Skeletal muscle tissue (tissue), 4 donors: ENCODE measurements around the gene CTNND2. TPM values are rescaled to one million over a fixed set of nuclear protein-coding genes. Genes with fewer than 3 reads are reported as not detected.
"Not testable (repeated sequence)": the region's sequence is repeated elsewhere in the genome, so short reads cannot be mapped to it uniquely, and the experiment has no call there.

Source experiments
- H3K27ac ChIP-seq: one replicate; pipeline ENCODE4 v1.7.0; 2013; ENCODE audit warnings: mild to moderate bottlenecking, low read depth, low read length, inconsistent platforms
- H3K27me3 ChIP-seq, 3 donors: one replicate each; pipeline ENCODE4 v1.7.0; 2013; ENCODE audit warnings: low read length in 3 of 3; ENCODE audit not compliant: control insufficient read depth in 3 of 3, insufficient read depth in 3 of 3
- H3K36me3 ChIP-seq, 3 donors: one replicate each; pipeline ENCODE4 v1.7.0; 2013; ENCODE audit warnings: low read length in 3 of 3; ENCODE audit not compliant: control insufficient read depth in 3 of 3, insufficient read depth in 3 of 3
- H3K4me1 ChIP-seq, 3 donors: one replicate each; pipeline ENCODE4 v1.7.0; 2013; ENCODE audit warnings: low read length in 3 of 3, mild to moderate bottlenecking in 3 of 3; ENCODE audit not compliant: control insufficient read depth in 3 of 3, insufficient read depth in 3 of 3
- H3K4me3 ChIP-seq, 3 donors: one replicate each; pipeline ENCODE4 v1.7.0; 2013; ENCODE audit warnings: low read length in 3 of 3
- H3K9ac ChIP-seq, 3 donors: one replicate each; pipeline ENCODE4 v1.7.0; 2013; ENCODE audit warnings: low read length in 3 of 3, mild to moderate bottlenecking in 3 of 3, moderate library complexity in 2 of 3, low read depth in 1 of 3
- H3K9me3 ChIP-seq, 3 donors: one replicate each; pipeline ENCODE4 v1.7.0; 2013; ENCODE audit warnings: low read length in 3 of 3; ENCODE audit not compliant: control insufficient read depth in 3 of 3
- total RNA-seq: library from RNA; depleted of rRNA; stranded (reverse); fragments of >200 nt; gene quantifications from one replicate; pipeline ENCODE4 v1.2.3, GENCODE V29; 2014
- donor health status: Osteomylitis.

CTNND2 gene
- total RNA-seq, 1 donor from 2014 or later, result 0.52 TPM

DNA sequence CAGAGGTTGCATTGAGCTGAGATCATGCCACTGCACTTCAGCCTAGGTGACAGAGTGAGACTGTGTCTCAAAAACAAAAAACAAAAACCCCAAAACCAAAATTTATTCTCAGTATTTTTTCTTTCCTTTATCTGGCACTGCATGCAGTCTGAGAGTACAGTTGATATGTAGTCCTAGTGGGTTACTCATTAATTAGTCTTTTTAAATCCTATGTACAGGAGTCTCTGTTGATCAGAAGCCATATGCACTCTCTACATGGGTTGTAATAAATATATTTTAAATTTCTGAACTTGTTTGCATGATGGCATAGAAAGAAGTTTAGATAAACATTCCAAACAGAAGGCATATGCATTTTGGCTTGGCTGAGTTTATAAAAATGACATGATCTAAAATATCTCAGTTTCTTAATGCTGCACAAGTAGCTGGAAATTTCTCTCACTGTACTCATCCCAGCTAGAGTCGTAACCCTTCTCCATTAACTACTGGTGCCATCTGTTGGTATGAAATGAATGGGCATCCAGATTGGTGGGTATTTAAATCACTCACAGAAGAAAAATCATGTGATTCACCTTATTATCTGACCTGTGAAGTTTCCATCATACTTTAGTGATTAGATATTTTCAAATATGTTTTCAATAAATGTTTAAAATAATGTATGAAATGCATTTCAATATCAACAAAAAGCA is 284.8 kb downstream of the CTNND2 start:
- H3K4me1 ChIP-seq, result peaks cover 0 to 3% (median 0%) of the 10 kb centered on the region in 3 donors
- H3K27me3 ChIP-seq, result no peaks in the 10 kb centered on the region
- no peaks in the 10 kb centered on the region for H3K9me3 ChIP-seq
- H3K9ac ChIP-seq, result no peak overlapping the region
- no peak overlapping the region for H3K27ac ChIP-seq
- no peaks in the 10 kb centered on the region for H3K36me3 ChIP-seq
- H3K4me3 ChIP-seq, result no peak overlapping the region

DNA sequence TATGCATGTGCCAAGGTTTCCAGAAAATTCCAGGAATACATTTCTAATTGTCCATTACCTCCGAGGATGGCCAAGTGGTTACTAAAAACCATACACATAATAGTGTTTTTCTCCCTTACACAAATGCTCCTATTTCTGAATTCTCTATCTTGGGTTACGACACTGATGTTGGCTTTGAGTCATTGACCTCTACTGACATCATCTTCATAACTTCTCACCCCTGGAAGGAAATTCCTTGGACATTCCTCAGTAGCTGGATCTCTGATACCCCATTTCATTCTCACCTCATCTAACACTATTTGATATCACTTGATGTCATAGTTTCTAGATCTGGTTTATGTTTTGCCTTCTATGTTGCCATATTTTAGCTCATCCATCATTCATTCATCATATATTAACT is 287.2 kb downstream of the CTNND2 start:
- Histone ChIP-seq H3K27ac (no peak overlapping the region), H3K27me3 (no peaks in the 10 kb centered on the region)

DNA sequence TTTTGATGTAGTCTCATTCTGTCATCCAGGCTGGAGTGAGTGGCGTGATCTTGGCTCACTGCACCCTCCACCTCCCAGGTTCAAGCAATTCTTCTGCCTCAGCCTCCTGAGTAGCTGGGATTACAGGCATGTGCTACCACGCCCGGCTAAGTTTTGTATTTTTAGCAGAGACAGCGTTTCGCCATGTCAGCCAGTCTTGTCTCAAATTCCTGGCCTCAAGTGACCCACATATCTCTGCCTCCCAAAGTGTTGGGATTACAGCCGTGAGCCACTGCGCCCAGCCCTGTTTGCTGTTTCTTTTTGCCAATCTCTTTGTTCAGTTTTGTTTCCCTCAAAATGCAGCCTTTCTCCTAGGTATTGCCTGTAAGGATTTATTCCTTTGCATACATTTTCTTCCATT is 287.6 kb downstream of the CTNND2 start:
- H3K9ac ChIP-seq, H3K9me3 ChIP-seq, H3K27me3 ChIP-seq, H3K4me1 ChIP-seq, H3K4me3 ChIP-seq, H3K27ac ChIP-seq, H3K36me3 ChIP-seq: not testable (repeated sequence)

More for the DNA sequence above, 287.2 kb downstream of the CTNND2 start:
- Histone ChIP-seq H3K9me3 (no peaks in the 10 kb centered on the region), H3K4me1 (peaks cover 0 to 3% (median 0%) of the 10 kb centered on the region in 3 donors), H3K36me3 (no peaks in the 10 kb centered on the region), H3K4me3 (no peak overlapping the region), H3K9ac (no peak overlapping the region)

DNA sequence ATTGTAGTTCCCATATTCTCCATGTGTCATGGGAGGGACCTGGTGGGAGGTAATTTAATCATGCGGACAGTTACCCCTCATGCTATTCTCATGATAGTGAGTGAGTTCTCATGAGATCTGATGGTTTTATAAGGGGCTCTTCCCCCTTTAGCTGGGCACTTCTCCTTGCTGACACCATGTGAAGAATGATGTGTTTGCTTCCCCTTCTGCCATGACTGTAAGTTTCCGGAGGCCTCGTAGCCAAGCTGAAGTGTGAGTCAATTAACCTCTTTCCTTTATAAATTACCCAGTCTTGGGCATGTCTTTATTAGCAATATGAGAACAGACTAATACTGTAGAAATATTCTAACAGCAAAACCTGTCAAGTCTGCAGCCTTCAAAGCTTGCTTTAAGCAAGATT is 293.2 kb downstream of the CTNND2 start:
- Histone ChIP-seq H3K27me3 (no peaks in the 10 kb centered on the region), H3K4me3 (no peak overlapping the region), H3K36me3 (no peaks in the 10 kb centered on the region), H3K4me1 (no peaks in the 10 kb centered on the region), H3K9ac (no peak overlapping the region), H3K27ac (no peak overlapping the region), H3K9me3 (no peaks in the 10 kb centered on the region)

DNA sequence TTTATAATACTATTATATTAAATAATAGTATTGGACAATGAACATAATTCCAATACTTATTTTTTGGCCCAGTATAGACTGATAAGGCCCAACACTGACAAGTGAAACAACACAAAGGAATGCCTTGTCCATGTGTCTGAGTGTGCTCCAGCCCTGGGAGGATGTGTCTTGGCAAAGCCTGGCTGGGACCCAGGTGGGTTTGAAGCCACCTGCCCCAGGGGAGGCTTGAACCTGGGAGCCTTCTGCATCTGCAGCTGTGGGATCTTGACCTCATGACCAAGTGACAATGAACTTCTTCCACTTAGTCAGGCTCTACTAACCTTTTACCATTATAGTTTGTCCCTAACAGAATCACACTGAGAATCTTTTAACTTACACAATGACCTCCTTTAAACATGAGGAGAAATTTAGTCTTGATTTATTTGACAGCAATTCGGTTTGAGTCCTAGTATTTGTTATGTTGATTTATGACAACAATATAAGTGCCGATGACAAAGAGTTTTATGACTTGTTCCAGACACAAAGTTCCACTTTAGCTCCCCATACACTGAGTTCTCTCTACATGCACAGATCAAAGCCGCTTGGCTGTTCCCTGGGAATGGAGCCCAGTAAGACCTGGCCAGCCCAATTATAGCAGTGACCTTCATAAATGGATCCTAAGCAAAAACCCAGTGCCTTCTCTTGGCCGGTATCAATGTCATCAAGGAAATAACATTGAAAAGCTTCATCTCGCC is 294.5 kb downstream of the CTNND2 start:
- no peaks in the 10 kb centered on the region for H3K9me3 ChIP-seq
- no peaks in the 10 kb centered on the region for H3K36me3 ChIP-seq
- no peaks in the 10 kb centered on the region for H3K4me1 ChIP-seq
- H3K27ac ChIP-seq, result no peak overlapping the region
- H3K9ac ChIP-seq, result no peak overlapping the region
- no peak overlapping the region for H3K4me3 ChIP-seq
- H3K27me3 ChIP-seq, result no peaks in the 10 kb centered on the region

DNA sequence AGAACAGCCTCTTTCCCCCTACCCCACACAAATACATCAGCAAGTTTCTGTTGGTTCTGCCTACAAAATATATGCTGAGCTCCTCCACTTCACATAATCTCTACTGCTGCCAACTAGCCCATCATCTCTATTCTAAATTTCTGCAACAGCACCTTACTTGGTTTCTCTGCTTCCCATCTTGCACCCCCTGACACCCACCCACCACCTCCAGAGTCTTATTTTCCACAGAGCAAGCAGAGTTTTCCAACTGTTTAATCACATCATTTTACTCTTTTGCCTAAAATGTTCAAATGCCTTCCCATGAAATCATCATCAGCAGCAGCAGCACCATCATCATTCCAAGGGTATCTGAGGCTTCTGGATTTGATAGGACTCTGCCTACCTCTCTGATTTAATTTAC is 295.7 kb downstream of the CTNND2 start:
- Histone ChIP-seq H3K27me3 (no peaks in the 10 kb centered on the region), H3K9me3 (no peaks in the 10 kb centered on the region), H3K4me3 (no peak overlapping the region), H3K27ac (no peak overlapping the region), H3K4me1 (no peaks in the 10 kb centered on the region), H3K9ac (no peak overlapping the region), H3K36me3 (no peaks in the 10 kb centered on the region)

DNA sequence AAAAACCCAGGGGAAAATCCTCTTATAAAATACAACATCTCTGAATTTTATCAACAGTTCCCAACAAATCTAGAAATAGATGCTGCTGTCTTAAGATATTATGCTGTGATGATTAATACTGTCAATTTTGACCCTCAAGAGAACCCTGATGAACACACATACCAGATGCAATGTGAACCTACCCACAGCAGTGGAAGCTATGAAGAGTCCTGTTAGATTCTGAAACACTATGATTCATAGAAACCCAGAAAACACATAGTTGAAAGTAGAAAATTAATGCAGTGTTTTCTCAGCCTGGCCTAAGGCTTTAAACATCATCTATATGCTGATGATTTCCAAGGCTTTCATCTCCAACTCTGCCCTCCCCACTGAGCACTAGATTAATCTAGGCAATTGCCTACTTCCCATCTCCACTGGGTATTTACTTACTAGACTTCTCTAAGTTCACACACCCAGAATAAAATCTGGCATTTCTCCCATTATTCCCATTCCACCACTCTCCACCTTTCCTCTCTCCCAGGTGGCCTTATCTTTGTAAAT is 296.2 kb downstream of the CTNND2 start:
- H3K4me1 ChIP-seq, result no peaks in the 10 kb centered on the region
- no peak overlapping the region for H3K9ac ChIP-seq
- H3K4me3 ChIP-seq, result no peak overlapping the region
- H3K27me3 ChIP-seq, result no peaks in the 10 kb centered on the region
- H3K9me3 ChIP-seq, result no peaks in the 10 kb centered on the region
- no peaks in the 10 kb centered on the region for H3K36me3 ChIP-seq
- no peak overlapping the region for H3K27ac ChIP-seq

DNA sequence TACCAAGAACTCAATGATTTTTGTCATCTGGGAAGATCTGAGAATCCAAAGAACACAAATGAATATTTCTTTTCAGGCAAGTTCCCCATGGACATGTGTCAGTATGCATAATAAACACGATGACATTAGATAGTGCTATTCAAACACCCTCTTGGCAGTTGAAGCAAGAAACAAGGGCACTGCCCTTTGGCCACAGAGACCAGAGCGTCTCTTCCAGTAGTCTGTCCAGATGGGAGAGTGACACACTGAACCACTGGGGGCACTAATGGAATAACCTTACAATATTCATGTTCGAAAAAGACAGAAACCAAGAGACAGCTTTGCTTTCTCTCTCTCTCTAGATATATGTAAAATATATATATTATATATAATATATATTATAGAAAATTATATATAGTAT is 301.9 kb downstream of the CTNND2 start:
- Histone ChIP-seq H3K4me1 (no peaks in the 10 kb centered on the region), H3K27me3 (no peaks in the 10 kb centered on the region), H3K27ac (no peak overlapping the region), H3K4me3 (no peak overlapping the region), H3K9me3 (no peaks in the 10 kb centered on the region), H3K9ac (no peak overlapping the region), H3K36me3 (no peaks in the 10 kb centered on the region)

DNA sequence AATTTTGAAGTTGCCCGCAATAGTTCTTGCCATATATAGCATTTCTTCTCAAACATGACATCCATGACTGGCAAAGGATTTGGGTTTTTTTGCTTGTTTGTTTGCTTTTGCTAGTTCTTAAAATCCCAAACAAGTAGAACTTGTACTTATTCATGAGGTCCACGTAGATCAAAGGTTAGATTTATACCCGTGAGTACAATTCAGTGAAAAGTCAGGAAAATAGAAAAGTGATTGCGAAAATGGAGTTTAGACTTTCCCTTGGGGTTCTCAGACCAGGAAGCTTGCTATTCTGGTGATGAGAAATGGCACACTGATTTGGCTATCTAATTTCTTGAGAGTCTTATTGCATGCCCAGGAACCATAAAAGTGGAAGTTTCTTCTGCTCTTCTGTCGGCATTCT is 304.7 kb downstream of the CTNND2 start:
- Histone ChIP-seq H3K9me3 (no peaks in the 10 kb centered on the region), H3K4me1 (no peaks in the 10 kb centered on the region), H3K36me3 (no peaks in the 10 kb centered on the region), H3K27me3 (no peaks in the 10 kb centered on the region), H3K4me3 (no peak overlapping the region), H3K27ac (no peak overlapping the region), H3K9ac (no peak overlapping the region)

DNA sequence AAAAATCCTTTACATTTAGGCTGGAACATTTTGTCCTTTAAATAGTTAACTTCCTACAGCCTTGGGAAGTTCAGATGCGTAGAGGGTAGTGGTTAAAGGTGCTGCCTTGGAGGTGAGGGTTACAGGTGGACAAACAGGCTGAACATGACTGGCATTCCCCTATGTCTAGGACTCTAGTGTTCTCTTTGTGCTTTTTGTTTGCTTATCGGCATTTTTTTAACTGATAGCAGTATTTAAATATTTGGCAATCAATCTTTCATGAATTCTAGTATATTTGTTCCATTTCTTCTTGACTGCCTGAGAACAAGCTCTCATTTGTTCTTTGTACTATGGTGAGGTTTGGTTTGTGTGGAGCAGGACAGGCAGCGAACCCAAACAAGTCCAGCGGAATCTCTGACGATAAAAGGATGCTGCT is 307.6 kb downstream of the CTNND2 start:
- Histone ChIP-seq H3K9me3 (no peaks in the 10 kb centered on the region), H3K9ac (no peak overlapping the region), H3K4me1 (no peaks in the 10 kb centered on the region), H3K36me3 (no peaks in the 10 kb centered on the region), H3K27ac (no peak overlapping the region), H3K4me3 (no peak overlapping the region), H3K27me3 (no peaks in the 10 kb centered on the region)
